ENCODE data around the gene AMPD3.

The AMPD3 gene

DNA sequence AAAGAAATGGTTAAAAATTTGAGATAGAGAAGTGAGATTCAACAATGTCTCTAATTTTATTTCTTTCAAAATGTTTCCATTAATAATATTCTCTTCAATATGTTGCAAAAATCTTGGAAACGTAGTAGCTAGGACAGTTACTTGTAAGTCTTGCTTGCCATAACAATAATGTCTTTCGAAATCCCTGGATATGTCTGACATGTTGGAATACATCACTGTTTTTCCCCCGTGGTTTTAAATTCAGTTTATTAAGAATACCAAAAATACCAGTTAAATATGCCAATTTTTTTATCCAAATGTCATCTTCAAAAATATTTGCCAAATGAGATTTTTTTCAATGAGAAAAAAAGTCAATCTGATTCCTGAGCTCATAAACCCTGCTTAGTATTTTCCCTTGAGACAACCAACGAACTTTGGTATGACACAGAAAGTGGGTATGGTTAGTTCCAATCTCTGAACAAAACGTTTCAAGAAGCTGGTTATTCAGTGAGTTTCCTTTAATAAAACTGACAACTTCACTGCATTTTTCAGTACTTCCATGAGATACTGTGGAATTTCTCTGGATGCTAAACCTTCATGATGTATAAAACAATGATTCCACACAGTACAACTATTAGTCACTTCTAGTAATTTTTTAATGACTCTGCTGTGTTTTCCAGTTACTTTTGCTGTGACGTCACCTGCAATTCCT is 36.7 kb upstream of the AMPD3 start:
- Histone ChIP-seq H2BK5ac (ENCODE audit: low read depth, low read length, poor library complexity) (no peak overlapping the region), H3K36me3 (ENCODE audit: control insufficient read depth in 1 of 2, insufficient read depth in 2 of 2, low read length in 2 of 2) (no peaks in the 10 kb centered on the region), H2AK5ac (ENCODE audit: low read length) (no peak overlapping the region), H3K79me2 (ENCODE audit: control insufficient read depth, insufficient read depth, low read length, poor library complexity) (no peaks in the 10 kb centered on the region), H3K23ac (ENCODE audit: low read length) (no peak overlapping the region), H3K4me2 (ENCODE audit: low read length) (no peak overlapping the region), H3K9ac (ENCODE audit: low read length) (no peak overlapping the region), H4K12ac (ENCODE audit: low read depth, low read length) (no peak overlapping the region), H3K18ac (ENCODE audit: low read length) (no peak overlapping the region), H2AFZ (ENCODE audit: insufficient read depth, low read length, poor library complexity) (no peak overlapping the region), H3K79me1 (ENCODE audit: low read length) (no peaks in the 10 kb centered on the region), H4K91ac (ENCODE audit: low read depth, low read length) (no peak overlapping the region), H3K27me3 (ENCODE audit: insufficient read depth, low read length) (no peaks in the 10 kb centered on the region), H2BK12ac (ENCODE audit: low read length) (no peak overlapping the region), H3K27ac (ENCODE audit: low read depth, low read length) (no peak overlapping the region), H2BK120ac (ENCODE audit: insufficient read depth, low read length, poor library complexity) (no peak overlapping the region), H3K4me3 (ENCODE audit: low read depth, low read length) (no peak overlapping the region), H3K14ac (ENCODE audit: low read length) (no peak overlapping the region), H3K9me3 (ENCODE audit: insufficient read depth, low read depth, low read length) (no peaks in the 10 kb centered on the region), H3K4me1 (ENCODE audit: control insufficient read depth in 1 of 2, insufficient read depth in 2 of 2, low read length in 2 of 2) (no peaks in the 10 kb centered on the region), H3K4ac (ENCODE audit: low read depth, low read length) (no peak overlapping the region), H4K8ac (ENCODE audit: low read depth, low read length) (no peak overlapping the region)
- WGBS (ENCODE audit: extremely low coverage, insufficient coverage, insufficient read length) = no CpG with 5 or more reads among the region's 6 CpGs
- DNase-seq = no peak

DNA sequence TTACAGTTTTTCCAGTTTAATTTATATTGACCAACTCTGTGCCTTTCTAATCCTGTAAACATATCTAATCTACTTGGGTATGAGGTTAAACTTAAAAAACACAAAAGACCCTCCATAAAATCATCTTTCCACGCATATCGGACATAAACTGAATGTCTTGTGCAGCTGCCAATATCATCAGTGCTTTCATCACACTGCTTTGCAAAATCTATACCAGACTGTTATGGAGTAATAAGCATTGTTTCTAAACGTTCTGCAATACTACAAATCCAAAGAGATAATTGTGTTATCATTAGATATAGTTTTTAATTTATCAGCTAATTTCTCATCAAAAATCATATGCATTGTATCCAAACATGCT is 36.1 kb upstream of the AMPD3 start:
- H4K91ac ChIP-seq (ENCODE audit: low read depth, low read length) = no peak overlapping the region
- WGBS (ENCODE audit: extremely low coverage, insufficient coverage, insufficient read length) = no CpG with 5 or more reads among the region's 3 CpGs
- H3K14ac ChIP-seq (ENCODE audit: low read length) = no peak overlapping the region
- H3K4me3 ChIP-seq (ENCODE audit: low read depth, low read length) = no peak overlapping the region
- DNase-seq = no peak
- H3K27ac ChIP-seq (ENCODE audit: low read depth, low read length) = no peak overlapping the region
- no peak overlapping the region for H2BK5ac ChIP-seq (ENCODE audit: low read depth, low read length, poor library complexity)
- H2BK12ac ChIP-seq (ENCODE audit: low read length) = no peak overlapping the region
- no peak overlapping the region for H4K8ac ChIP-seq (ENCODE audit: low read depth, low read length)
- H2AFZ ChIP-seq (ENCODE audit: insufficient read depth, low read length, poor library complexity) = no peak overlapping the region
- no peaks in the 10 kb centered on the region for H3K79me1 ChIP-seq (ENCODE audit: low read length)
- no peak overlapping the region for H3K4ac ChIP-seq (ENCODE audit: low read depth, low read length)
- no peak overlapping the region for H2AK5ac ChIP-seq (ENCODE audit: low read length)
- no peaks in the 10 kb centered on the region for H3K27me3 ChIP-seq (ENCODE audit: insufficient read depth, low read length)
- no peaks in the 10 kb centered on the region for H3K4me1 ChIP-seq (ENCODE audit: control insufficient read depth in 1 of 2, insufficient read depth in 2 of 2, low read length in 2 of 2)
- no peak overlapping the region for H4K12ac ChIP-seq (ENCODE audit: low read depth, low read length)
- no peaks in the 10 kb centered on the region for H3K36me3 ChIP-seq (ENCODE audit: control insufficient read depth in 1 of 2, insufficient read depth in 2 of 2, low read length in 2 of 2)
- no peak overlapping the region for H2BK120ac ChIP-seq (ENCODE audit: insufficient read depth, low read length, poor library complexity)
- no peaks in the 10 kb centered on the region for H3K9me3 ChIP-seq (ENCODE audit: insufficient read depth, low read depth, low read length)
- H3K79me2 ChIP-seq (ENCODE audit: control insufficient read depth, insufficient read depth, low read length, poor library complexity) = no peaks in the 10 kb centered on the region
- H3K23ac ChIP-seq (ENCODE audit: low read length) = no peak overlapping the region
- no peak overlapping the region for H3K9ac ChIP-seq (ENCODE audit: low read length)
- H3K4me2 ChIP-seq (ENCODE audit: low read length) = no peak overlapping the region
- no peak overlapping the region for H3K18ac ChIP-seq (ENCODE audit: low read length)

DNA sequence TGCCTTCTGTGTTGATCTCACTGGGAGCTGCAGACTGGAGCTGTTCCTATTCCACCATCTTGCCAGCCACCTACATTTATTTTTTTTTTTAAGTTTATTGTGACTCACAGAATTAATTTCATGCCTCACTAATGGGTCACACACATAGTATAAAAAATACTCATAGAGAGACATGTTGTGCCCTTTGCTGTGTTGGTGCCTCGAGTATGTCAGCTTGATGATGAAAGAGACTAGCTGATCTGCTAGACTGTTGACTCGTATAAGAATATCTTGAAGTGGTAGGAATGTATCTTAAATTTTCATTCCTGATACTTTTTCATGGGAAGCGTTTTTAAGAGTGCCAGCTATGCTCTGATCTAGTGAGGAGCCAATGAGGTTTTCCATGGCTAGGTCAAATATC is 28.6 kb upstream of the AMPD3 start:
- H2AFZ ChIP-seq (ENCODE audit: insufficient read depth, low read length, poor library complexity) = no peak overlapping the region
- H4K12ac ChIP-seq (ENCODE audit: low read depth, low read length) = no peak overlapping the region
- no peak overlapping the region for H4K91ac ChIP-seq (ENCODE audit: low read depth, low read length)
- H2BK5ac ChIP-seq (ENCODE audit: low read depth, low read length, poor library complexity) = no peak overlapping the region
- H3K27me3 ChIP-seq (ENCODE audit: insufficient read depth, low read length) = no peaks in the 10 kb centered on the region
- no peak overlapping the region for H2BK12ac ChIP-seq (ENCODE audit: low read length)
- H3K14ac ChIP-seq (ENCODE audit: low read length) = no peak overlapping the region
- H3K4ac ChIP-seq (ENCODE audit: low read depth, low read length) = no peak overlapping the region
- no peaks in the 10 kb centered on the region for H3K79me1 ChIP-seq (ENCODE audit: low read length)
- H3K9me3 ChIP-seq (ENCODE audit: insufficient read depth, low read depth, low read length) = no peaks in the 10 kb centered on the region
- no peak overlapping the region for H3K4me2 ChIP-seq (ENCODE audit: low read length)
- H3K4me1 ChIP-seq (ENCODE audit: control insufficient read depth in 1 of 2, insufficient read depth in 2 of 2, low read length in 2 of 2) = no peaks in the 10 kb centered on the region
- no peaks in the 10 kb centered on the region for H3K79me2 ChIP-seq (ENCODE audit: control insufficient read depth, insufficient read depth, low read length, poor library complexity)
- no peak overlapping the region for H3K23ac ChIP-seq (ENCODE audit: low read length)
- H2AK5ac ChIP-seq (ENCODE audit: low read length) = no peak overlapping the region
- DNase-seq = no peak
- no peak overlapping the region for H2BK120ac ChIP-seq (ENCODE audit: insufficient read depth, low read length, poor library complexity)
- no peak overlapping the region for H3K18ac ChIP-seq (ENCODE audit: low read length)
- H3K36me3 ChIP-seq (ENCODE audit: control insufficient read depth in 1 of 2, insufficient read depth in 2 of 2, low read length in 2 of 2) = no peaks in the 10 kb centered on the region
- no peak overlapping the region for H4K8ac ChIP-seq (ENCODE audit: low read depth, low read length)
- H3K4me3 ChIP-seq (ENCODE audit: low read depth, low read length) = no peak overlapping the region
- no CpG with 5 or more reads among the region's 3 CpGs for WGBS (ENCODE audit: extremely low coverage, insufficient coverage, insufficient read length)
- no peak overlapping the region for H3K27ac ChIP-seq (ENCODE audit: low read depth, low read length)
- no peak overlapping the region for H3K9ac ChIP-seq (ENCODE audit: low read length)

DNA sequence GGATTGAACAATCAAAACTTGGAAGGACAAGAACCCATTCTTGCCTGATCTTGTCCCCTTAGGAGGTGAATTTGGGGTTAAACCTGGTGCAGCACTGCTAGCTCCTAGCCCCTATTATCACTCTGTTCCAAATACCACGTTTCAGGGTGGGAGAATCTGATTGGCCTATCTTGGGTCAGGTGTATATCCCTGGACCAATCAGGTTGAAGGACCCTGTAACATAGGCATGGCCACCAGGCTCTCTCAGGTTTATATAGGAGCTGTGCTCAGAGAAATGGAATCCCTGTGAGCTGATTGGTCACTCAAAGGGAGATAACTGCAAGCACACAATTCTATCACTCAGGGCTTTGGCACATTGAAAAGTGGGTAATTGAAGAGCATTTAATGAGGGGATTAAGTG is 26.6 kb upstream of the AMPD3 start:
- Histone ChIP-seq H3K79me2 (ENCODE audit: control insufficient read depth, insufficient read depth, low read length, poor library complexity) (no peaks in the 10 kb centered on the region), H3K9ac (ENCODE audit: low read length) (no peak overlapping the region), H3K27me3 (ENCODE audit: insufficient read depth, low read length) (no peaks in the 10 kb centered on the region), H3K79me1 (ENCODE audit: low read length) (no peaks in the 10 kb centered on the region), H3K4ac (ENCODE audit: low read depth, low read length) (no peak overlapping the region), H3K4me2 (ENCODE audit: low read length) (no peak overlapping the region), H3K4me1 (ENCODE audit: control insufficient read depth in 1 of 2, insufficient read depth in 2 of 2, low read length in 2 of 2) (no peaks in the 10 kb centered on the region), H2AFZ (ENCODE audit: insufficient read depth, low read length, poor library complexity) (no peak overlapping the region), H4K8ac (ENCODE audit: low read depth, low read length) (no peak overlapping the region), H2BK12ac (ENCODE audit: low read length) (no peak overlapping the region), H3K9me3 (ENCODE audit: insufficient read depth, low read depth, low read length) (no peaks in the 10 kb centered on the region), H2BK120ac (ENCODE audit: insufficient read depth, low read length, poor library complexity) (no peak overlapping the region), H4K12ac (ENCODE audit: low read depth, low read length) (no peak overlapping the region), H3K4me3 (ENCODE audit: low read depth, low read length) (no peak overlapping the region), H3K27ac (ENCODE audit: low read depth, low read length) (no peak overlapping the region), H4K91ac (ENCODE audit: low read depth, low read length) (no peak overlapping the region), H2AK5ac (ENCODE audit: low read length) (no peak overlapping the region), H3K36me3 (ENCODE audit: control insufficient read depth in 1 of 2, insufficient read depth in 2 of 2, low read length in 2 of 2) (no peaks in the 10 kb centered on the region), H3K18ac (ENCODE audit: low read length) (no peak overlapping the region), H2BK5ac (ENCODE audit: low read depth, low read length, poor library complexity) (no peak overlapping the region), H3K23ac (ENCODE audit: low read length) (no peak overlapping the region), H3K14ac (ENCODE audit: low read length) (no peak overlapping the region)
- no CpG with 5 or more reads among the region's 1 CpG for WGBS (ENCODE audit: extremely low coverage, insufficient coverage, insufficient read length)
- no peak for DNase-seq
